G401.6 (cell line): Measurements from ENCODE around the gene ALPG.
"Not testable (repeated sequence)": the region's sequence is repeated elsewhere in the genome, so short reads cannot be mapped to it uniquely, and the experiment has no call there.

Source experiments
- FAIRE-seq: peaks from 2 replicates; lab custom pipeline; 2012; peaks lifted over from hg19 to GRCh38; lab: Jason Lieb, UNC

The ALPG gene

GRCh38 chr2:232442431-232442830 lies 35.8 kb downstream of the ALPG start:
- FAIRE-seq: not testable (repeated sequence)

- not testable (repeated sequence) for FAIRE-seq
These were observed 36.4 kb downstream of the ALPG start for GRCh38 chr2:232443047-232443446.

DNA sequence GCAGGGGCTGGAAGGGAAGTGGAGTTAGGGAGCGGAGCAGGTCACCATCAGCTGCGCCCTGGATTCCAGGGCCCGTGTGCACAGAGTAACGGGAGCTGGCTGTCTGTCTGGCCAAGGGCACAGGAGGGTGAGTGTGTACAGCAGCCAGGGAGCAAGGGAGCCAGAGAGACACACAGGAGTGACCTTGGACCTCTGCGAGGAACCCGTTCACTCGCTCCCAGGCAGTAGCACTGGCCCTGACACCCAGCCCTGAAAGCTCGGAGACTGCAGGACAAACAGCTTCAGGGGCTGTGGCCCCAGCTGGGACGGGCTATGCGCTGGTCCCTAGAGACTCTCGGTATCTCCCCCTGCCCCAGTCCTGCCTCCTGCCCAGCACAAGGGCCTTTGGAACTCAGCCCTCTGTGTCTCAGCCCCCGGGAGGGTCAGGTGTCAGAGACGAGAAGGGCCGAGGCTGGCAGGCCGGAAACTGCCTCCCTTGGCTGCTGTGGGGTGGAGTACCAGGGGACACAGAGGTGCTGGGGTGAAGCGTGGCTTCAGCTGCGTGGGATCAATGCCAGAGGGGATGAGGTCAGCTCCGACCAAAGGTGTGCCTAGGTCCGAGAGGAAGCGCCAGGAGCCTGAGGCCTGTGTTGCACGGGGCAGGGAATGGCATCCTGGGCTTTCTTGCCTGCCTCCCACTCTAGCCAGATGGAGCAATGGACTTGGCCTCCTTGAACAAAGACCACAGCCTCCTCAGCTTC lies 37.2 kb downstream of the ALPG start:
- not testable (repeated sequence) for FAIRE-seq

- no peak for FAIRE-seq
These were observed 37.9 kb downstream of the ALPG start for GRCh38 chr2:232444409-232445148.

- not testable (repeated sequence) for FAIRE-seq
These were observed 38.7 kb downstream of the ALPG start for GRCh38 chr2:232445149-232445885.

GRCh38 chr2:232446266-232446777 lies 39.7 kb downstream of the ALPG start:
- FAIRE-seq: not testable (repeated sequence)

- FAIRE-seq: no peak
These were observed 40.5 kb downstream of the ALPG start for GRCh38 chr2:232447091-232447620.

DNA sequence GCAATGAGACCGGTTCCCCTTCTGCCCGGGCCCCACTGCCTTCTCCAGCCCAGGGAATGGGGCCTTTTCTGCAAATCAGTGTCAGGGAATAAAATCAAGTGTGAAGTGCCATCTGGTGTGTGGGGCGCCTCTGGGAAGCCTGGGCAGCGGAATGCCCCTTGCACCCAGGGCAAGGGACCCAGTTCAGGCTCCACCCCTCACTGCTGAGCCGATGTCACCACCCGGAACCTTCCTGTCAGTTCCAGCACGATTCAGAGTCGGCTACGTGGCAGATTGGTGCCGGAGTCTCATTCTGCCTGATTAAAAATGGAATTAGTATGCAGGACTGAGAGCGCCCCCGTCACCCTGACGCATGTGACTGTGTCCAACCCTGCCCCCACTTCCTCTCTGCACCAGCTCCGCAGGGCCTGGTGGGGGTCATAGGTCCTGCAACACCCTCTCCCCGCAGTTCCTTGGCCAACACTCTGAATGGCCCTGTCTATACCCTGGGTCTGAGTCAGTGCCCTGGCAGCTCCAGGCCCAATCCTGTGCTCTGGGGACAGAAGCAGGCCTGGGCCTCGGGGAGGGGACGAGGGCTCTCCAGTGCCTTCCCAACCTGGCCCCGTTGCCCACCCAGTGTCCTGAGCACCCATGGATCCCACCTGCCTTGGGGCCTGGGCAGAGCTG lies 41.1 kb downstream of the ALPG start:
- no peak for FAIRE-seq

DNA sequence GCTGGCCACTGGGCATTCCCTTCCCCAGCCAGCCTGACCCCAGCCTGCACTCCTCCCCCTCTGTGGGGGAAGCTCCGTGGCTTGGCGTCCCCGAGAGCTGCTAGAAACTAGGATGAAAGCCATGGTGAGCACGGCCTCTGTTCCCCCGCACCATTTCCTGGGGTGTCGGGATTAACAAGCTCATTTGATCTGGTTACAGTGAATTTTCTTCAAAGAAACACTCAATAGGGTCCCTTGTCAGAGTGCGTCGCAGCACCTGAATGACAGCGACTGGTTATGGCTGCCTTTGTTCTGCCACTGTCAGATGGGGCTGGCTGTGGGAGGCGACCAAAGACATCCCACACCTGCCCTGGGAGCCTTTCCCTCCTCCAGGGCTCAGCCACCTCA lies 41.7 kb downstream of the ALPG start:
- FAIRE-seq: no peak

DNA sequence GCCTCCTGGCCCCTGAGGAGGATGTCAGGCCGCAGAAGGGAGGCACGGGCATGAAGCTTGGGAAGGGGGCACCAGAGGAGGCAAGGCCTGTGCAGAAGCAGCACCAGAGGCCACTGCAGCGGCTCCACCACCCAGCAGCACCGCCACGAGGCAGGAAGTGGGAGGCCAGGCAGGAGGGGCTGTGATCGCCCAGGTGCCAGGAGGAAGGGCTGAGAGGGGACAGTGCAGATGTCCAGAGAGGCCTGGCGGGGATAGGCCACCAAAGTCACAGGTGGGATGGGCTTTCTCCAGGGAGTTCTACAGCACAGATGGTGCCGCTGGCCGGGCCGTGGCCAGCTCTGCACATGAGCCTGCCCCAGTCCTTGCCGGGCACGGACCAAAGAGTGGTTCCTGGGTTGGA lies 43.3 kb downstream of the ALPG start:
- no peak for FAIRE-seq

DNA sequence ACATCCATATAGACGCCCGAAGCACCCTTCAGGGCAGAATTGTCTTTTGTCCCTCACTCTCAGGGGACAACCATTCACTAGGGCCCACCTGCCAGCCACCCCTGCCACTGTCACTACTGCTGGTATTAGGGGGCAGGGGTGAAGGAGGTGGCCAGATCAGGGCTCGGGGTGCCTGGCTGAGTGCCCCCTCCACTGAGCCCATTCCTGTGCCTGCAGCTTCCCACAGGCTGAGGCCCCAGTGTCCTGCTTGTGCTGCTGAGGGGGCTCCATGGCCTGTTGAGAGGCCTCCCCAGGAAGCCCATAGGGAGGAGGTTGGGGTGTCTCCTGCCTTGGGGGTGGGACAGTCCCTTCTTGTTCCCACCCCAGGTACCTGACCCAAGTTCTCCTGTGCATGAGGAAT lies 45.0 kb downstream of the ALPG start:
- FAIRE-seq: not testable (repeated sequence)

- no peak for FAIRE-seq
These were observed 48.0 kb downstream of the ALPG start for GRCh38 chr2:232454630-232455029.

DNA sequence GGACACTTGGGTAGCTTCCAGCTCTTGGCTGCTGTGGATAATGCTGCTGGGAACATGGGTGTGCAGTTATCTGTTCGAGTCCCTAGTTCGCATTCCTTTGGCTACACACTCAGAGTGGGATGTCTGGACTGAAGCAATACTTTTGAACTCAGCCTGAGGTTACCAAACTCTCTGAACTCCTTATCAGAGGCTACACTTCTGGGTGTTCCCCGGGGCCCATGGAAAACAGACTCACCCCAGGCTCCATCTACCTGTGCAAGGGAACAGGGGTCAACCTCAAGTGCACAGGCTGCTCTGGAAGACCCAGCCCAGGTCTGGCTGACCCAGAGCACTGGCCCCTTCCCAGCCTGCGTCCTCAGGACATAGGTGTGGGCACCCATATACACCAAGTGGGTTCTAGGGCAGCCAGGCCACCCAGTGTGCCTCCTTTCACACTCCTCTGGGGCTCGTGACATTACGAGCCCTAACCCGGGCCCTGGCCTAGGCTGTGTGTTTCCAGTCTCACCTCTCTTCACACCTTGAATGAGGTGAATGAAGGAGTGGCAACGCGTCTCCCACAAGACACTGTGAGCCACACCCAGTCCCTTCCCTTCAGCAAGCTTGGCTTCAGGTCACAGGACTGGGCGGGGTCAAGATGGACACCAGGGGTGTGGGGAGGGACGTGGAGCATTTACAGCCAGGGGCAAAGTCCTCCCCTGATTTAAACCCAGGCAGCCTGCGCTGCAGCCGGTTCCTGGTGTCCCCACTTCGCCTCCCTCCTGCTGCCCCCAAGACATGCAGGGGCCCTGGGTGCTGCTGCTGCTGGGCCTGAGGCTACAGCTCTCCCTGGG lies 49.0 kb downstream of the ALPG start, which contains the start of gene ALPI:
Gene ALPI (plus strand): TSS at position 728 of the 830 bp plus-strand sequence. CDS start 47 bp downstream, at position 775.
- FAIRE-seq: no peak

GRCh38 chr2:232456296-232457120 lies 49.9 kb downstream of the ALPG start:
- FAIRE-seq: no peak

DNA sequence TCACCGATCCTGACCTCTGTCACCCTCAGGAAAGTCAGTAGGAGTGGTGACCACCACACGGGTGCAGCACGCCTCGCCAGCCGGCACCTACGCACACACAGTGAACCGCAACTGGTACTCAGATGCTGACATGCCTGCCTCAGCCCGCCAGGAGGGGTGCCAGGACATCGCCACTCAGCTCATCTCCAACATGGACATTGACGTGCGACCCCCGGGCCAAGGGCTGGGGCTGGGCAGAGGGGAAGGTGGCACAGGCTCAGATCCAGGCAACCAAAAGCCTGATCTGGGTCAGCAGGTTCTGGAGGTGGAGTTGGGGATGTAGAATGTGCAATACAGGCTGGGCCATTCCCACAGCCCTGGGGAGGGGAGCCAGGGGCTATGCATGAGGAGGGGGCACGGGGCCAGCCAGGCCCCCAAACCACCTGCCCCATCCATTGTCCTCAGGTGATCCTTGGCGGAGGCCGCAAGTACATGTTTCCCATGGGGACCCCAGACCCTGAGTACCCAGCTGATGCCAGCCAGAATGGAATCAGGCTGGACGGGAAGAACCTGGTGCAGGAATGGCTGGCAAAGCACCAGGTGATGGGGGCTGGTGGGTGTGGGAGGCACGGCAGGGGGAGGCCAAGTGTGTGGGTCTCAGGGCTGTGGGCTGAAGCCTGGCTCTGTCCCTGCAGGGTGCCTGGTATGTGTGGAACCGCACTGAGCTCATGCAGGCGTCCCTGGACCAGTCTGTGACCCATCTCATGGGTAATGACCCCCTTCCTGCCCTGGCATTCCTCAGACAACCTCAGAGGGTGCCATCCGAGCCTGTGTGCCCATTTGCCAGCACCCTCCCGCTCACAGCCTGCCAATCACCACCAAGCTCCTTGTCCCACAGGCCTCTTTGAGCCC lies 50.7 kb downstream of the ALPG start:
- FAIRE-seq: no peak

DNA sequence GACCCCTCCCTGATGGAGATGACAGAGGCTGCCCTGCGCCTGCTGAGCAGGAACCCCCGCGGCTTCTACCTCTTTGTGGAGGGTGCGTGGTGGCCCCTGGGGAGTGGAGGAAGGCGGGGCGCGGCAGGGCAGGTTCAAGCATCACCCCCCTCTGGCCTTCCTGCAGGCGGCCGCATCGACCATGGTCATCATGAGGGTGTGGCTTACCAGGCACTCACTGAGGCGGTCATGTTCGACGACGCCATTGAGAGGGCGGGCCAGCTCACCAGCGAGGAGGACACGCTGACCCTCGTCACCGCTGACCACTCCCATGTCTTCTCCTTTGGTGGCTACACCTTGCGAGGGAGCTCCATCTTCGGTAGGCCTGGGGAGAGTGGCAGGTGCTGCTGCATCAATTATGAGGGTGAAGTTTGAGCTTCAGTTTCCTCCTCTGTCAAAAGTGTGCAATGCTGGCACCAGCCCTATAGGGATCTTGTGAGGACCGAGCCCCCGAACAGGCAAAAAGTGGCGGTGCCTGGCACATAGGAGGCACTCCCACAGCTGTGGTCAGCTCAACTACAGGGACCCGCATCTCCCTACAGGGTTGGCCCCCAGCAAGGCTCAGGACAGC lies 51.5 kb downstream of the ALPG start:
- FAIRE-seq: no peak

DNA sequence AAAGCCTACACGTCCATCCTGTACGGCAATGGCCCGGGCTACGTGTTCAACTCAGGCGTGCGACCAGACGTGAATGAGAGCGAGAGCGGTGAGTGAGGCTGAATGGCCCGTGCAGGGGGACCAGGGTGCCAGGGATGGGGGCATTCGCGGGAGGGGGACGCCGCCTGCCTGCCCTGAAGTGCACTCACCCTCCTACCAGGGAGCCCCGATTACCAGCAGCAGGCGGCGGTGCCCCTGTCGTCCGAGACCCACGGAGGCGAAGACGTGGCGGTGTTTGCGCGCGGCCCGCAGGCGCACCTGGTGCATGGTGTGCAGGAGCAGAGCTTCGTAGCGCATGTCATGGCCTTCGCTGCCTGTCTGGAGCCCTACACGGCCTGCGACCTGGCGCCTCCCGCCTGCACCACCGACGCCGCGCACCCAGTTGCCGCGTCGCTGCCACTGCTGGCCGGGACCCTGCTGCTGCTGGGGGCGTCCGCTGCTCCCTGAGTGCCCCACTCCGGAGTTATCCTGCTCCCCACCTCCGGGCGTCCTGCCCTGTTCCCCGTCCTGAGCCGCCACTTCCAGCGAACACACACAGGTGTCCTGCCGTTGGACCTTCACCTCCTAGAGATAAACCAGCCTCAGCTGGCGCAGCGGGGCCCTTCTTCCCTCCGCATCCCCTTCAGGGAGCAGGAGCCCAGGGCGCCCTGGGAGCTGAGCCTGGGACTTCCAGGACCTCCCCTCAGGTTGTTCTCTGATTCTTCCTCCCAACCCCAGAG lies 52.2 kb downstream of the ALPG start:
- FAIRE-seq: no peak
